MCF 10A (cell line): ENCODE data around the gene UPP1. TPM values are rescaled to one million over a fixed set of nuclear protein-coding genes. Genes with fewer than 3 reads are reported as not detected.

Experiments
- BruUV-seq: library from RNA; stranded (reverse); fragments of 400-500 nt; replicated peaks from 2 replicates; lab custom pipeline; 2021; lab: Mats Ljungman, UMichigan
- CTCF ChIA-PET: fragments of 300-600 bp; sonication (Branson Sonifier 250); formaldehyde crosslinking; extraction: SDS; loops from one replicate; lab custom pipeline; 2021; ENCODE audit warnings: antibody characterized with exemption, inconsistent platforms; lab: Yijun Ruan, JAX
- POLR2A ChIA-PET: fragments of 300-600, 350-650 bp; sonication (Branson Sonifier 250); formaldehyde crosslinking; extraction: SDS; loops from one replicate; lab custom pipeline; 2020; ENCODE audit warnings: antibody characterized with exemption, inconsistent platforms; lab: Yijun Ruan, JAX
- DNase-seq: peaks from one replicate; pipeline ENCODE4 v3.0.0-alpha.2; 2018; ENCODE audit not compliant: unreplicated experiment
- H3K27ac Mint-ChIP-seq: one replicate; pipeline ENCODE4 v1.8.0; 2022; ENCODE audit warnings: mild to moderate bottlenecking, low read depth, mixed read lengths; ENCODE audit not compliant: unreplicated experiment
- H3K27me3 Mint-ChIP-seq: one replicate; pipeline ENCODE4 v1.8.0; 2022; ENCODE audit warnings: mixed read lengths; ENCODE audit not compliant: insufficient read depth, unreplicated experiment
- H3K36me3 Mint-ChIP-seq: one replicate; pipeline ENCODE4 v1.8.0; 2022; ENCODE audit warnings: mild to moderate bottlenecking, moderate library complexity, mixed read lengths; ENCODE audit not compliant: insufficient read depth, unreplicated experiment
- H3K4me1 Mint-ChIP-seq: one replicate; pipeline ENCODE4 v1.8.0; 2022; ENCODE audit warnings: mixed read lengths; ENCODE audit not compliant: insufficient read depth, unreplicated experiment
- H3K4me3 Mint-ChIP-seq: one replicate; pipeline ENCODE4 v1.8.0; 2022; ENCODE audit warnings: mild to moderate bottlenecking, moderate library complexity, mixed read lengths; ENCODE audit not compliant: unreplicated experiment
- H3K9me3 Mint-ChIP-seq: one replicate; pipeline ENCODE4 v1.8.0; 2022; ENCODE audit warnings: mixed read lengths; ENCODE audit not compliant: unreplicated experiment
- CTCF ChIP-seq: fragments of 200-600 bp; IDR thresholded peaks from one replicate; pipeline ENCODE4 v1.8.0; 2022; ENCODE audit warnings: antibody characterized with exemption, mild to moderate bottlenecking; ENCODE audit not compliant: unreplicated experiment
- intact Hi-C: fragments of 100-400 bp; cut with micrococcal nuclease; formaldehyde crosslinking; loops from 2 replicates; pipeline ENCODE4 v1.14.1; 2022
- total RNA-seq: library from RNA; stranded (reverse); gene quantifications from 2 replicates; pipeline ENCODE4 v1.2.3, GENCODE V29; 2022

Gene UPP1
- total RNA-seq, 1 experiment from 2014 or later = 602 TPM

- CTCF ChIA-PET = no interaction called here
- no peaks in the 10 kb centered on the region for H3K27me3 Mint-ChIP-seq
- H3K4me1 Mint-ChIP-seq = peaks cover 8% of the 10 kb centered on the region
- DNase-seq = no peak
- H3K27ac Mint-ChIP-seq = no peak overlapping the region
- TF ChIP-seq CTCF = no peak
- H3K36me3 Mint-ChIP-seq = no peaks in the 10 kb centered on the region
- BruUV-seq = no TSS peak
- no peak overlapping the region for H3K4me3 Mint-ChIP-seq
- POLR2A ChIA-PET = no interaction called here
- H3K9me3 Mint-ChIP-seq = no peaks in the 10 kb centered on the region
- intact Hi-C loops = no loop called here
Observed at GRCh38 chr7:48048113-48048512, 41.0 kb upstream of the UPP1 start.

- no peak overlapping the region for H3K27ac Mint-ChIP-seq
- intact Hi-C loops = no loop called here
- POLR2A ChIA-PET = no interaction called here
- no peak for TF ChIP-seq CTCF
- no peak for DNase-seq
- H3K27me3 Mint-ChIP-seq = no peaks in the 10 kb centered on the region
- BruUV-seq = no TSS peak
- CTCF ChIA-PET = interaction anchor here (0.9 kb wide), 1 partner anchor 19 kb away, joined by 3 read pairs; no protein-coding TSS in a partner anchor
- H3K36me3 Mint-ChIP-seq = no peaks in the 10 kb centered on the region
- no peaks in the 10 kb centered on the region for H3K9me3 Mint-ChIP-seq
- H3K4me1 Mint-ChIP-seq = peaks cover 8% of the 10 kb centered on the region
- no peak overlapping the region for H3K4me3 Mint-ChIP-seq
Observed at GRCh38 chr7:48049850-48050249, 39.2 kb upstream of the UPP1 start.

GRCh38 chr7:48052748-48053147, 36.3 kb upstream of the UPP1 start:
- POLR2A ChIA-PET = no interaction called here
- Mint-ChIP-seq H3K9me3 (no peaks in the 10 kb centered on the region), H3K27ac (no peak overlapping the region), H3K4me1 (peaks cover 7% of the 10 kb centered on the region), H3K4me3 (no peak overlapping the region), H3K36me3 (no peaks in the 10 kb centered on the region), H3K27me3 (no peaks in the 10 kb centered on the region)
- BruUV-seq = no TSS peak
- peak; percentile 25 for DNase-seq
- no peak for TF ChIP-seq CTCF
- CTCF ChIA-PET = interaction anchor here (0.9 kb wide), 1 partner anchor 20 kb away, joined by 3 read pairs; no protein-coding TSS in a partner anchor
- intact Hi-C loops = no loop called here

GRCh38 chr7:48053736-48054135, 35.3 kb upstream of the UPP1 start:
- intact Hi-C loops = no loop called here
- Mint-ChIP-seq H3K27me3 (no peaks in the 10 kb centered on the region), H3K4me3 (no peak overlapping the region), H3K36me3 (no peaks in the 10 kb centered on the region), H3K4me1 (no peaks in the 10 kb centered on the region), H3K9me3 (peaks cover 6% of the 10 kb centered on the region), H3K27ac (no peak overlapping the region)
- no TSS peak for BruUV-seq
- TF ChIP-seq CTCF = no peak
- ChIA-PET CTCF (interaction anchor here (0.6 to 0.9 kb wide), 3 partner anchors 21 to 108 kb away, joined by 3 read pairs; no protein-coding TSS in a partner anchor), POLR2A (no interaction called here)
- DNase-seq = no peak
